ENCODE data around the gene ZBTB1. TPM values are rescaled to one million over a fixed set of nuclear protein-coding genes. Genes with fewer than 3 reads are reported as not detected.
A peak's percentile ranks its signal among the peaks of the same experiment; 100 is the strongest.
"Not testable (repeated sequence)": the region's sequence is repeated elsewhere in the genome, so short reads cannot be mapped to it uniquely, and the experiment has no call there.

Gene ZBTB1
- polyA plus RNA-seq, 6 donors from 2014 or later: 54.4 to 103 (median 76.5) TPM

GRCh38 chr14:64544607-64545312 is 40.2 kb downstream of the ZBTB1 start:
- DNase-seq (no peak), ATAC-seq (ENCODE audit: low read depth in 2 of 2) (no peak)
- Mint-ChIP-seq H3K27ac (no peak overlapping the region), H3K4me3 (no peak overlapping the region), H3K36me3 (peaks cover 0 to 11% of the 10 kb centered on the region in 2 donors), H3K9me3 (peaks cover 6 to 17% (median 8%) of the 10 kb centered on the region in 7 donors), H3K27me3 (peaks cover 10 to 39% (median 17%) of the 10 kb centered on the region in 3 donors), H3K4me1 (peaks cover 18 to 35% (median 34%) of the 10 kb centered on the region in 3 donors)

GRCh38 chr14:64549016-64549415 is 44.4 kb downstream of the ZBTB1 start:
- ATAC-seq (ENCODE audit: low read depth in 2 of 2) (no peak), DNase-seq (no peak)
- Mint-ChIP-seq H3K27me3 (peaks cover 8 to 37% (median 31%) of the 10 kb centered on the region in 3 donors), H3K36me3 (no peaks in the 10 kb centered on the region), H3K4me3 (peak overlapping the region in 6 of 8 donors; percentile 29 to 74 (median 54)), H3K4me1 (peaks cover 9 to 12% (median 11%) of the 10 kb centered on the region in 3 donors), H3K9me3 (no peaks in the 10 kb centered on the region), H3K27ac (no peak overlapping the region)

GRCh38 chr14:64549791-64550620 is 45.4 kb downstream of the ZBTB1 start, which contains the start of gene PPP1R36:
TSS of gene PPP1R36 (plus strand) at chr14:64549961. CDS start at chr14:64549998, 37 bp downstream.
- Mint-ChIP-seq H3K4me3 (peak within 1 kb of the TSS; percentile 47 to 86 (median 64)), H3K9me3 (no peaks in the 10 kb centered on the region), H3K27me3 (peaks cover 8 to 44% (median 36%) of the 10 kb centered on the region in 3 donors), H3K36me3 (no peaks in the 10 kb centered on the region), H3K27ac (peak within 1 kb of the TSS in 3 of 6 donors; percentile 7 to 47 (median 31)), H3K4me1 (peaks cover 9 to 12% (median 11%) of the 10 kb centered on the region in 3 donors)
- ATAC-seq (ENCODE audit: low read depth in 2 of 2) (peak; percentile 93 to 94), DNase-seq (peak; percentile 29)

- peaks cover 8 to 44% (median 40%) of the 10 kb centered on the region in 3 donors for H3K27me3 Mint-ChIP-seq
- peak overlapping the region; percentile 36 to 86 (median 56) for H3K4me3 Mint-ChIP-seq
- no peaks in the 10 kb centered on the region for H3K36me3 Mint-ChIP-seq
- peaks cover 9 to 12% (median 11%) of the 10 kb centered on the region in 3 donors for H3K4me1 Mint-ChIP-seq
- no peaks in the 10 kb centered on the region for H3K9me3 Mint-ChIP-seq
- ATAC-seq (ENCODE audit: low read depth in 2 of 2) (no peak), DNase-seq (no peak)
- H3K27ac Mint-ChIP-seq: no peak overlapping the region
Measured at GRCh38 chr14:64550621-64551333, 46.2 kb downstream of the ZBTB1 start.

- no peaks in the 10 kb centered on the region for H3K36me3 Mint-ChIP-seq
- H3K27ac Mint-ChIP-seq: no peak overlapping the region
- H3K27me3 Mint-ChIP-seq: peaks cover 8 to 34% (median 26%) of the 10 kb centered on the region in 3 donors
- H3K4me3 Mint-ChIP-seq: no peak overlapping the region
- peaks cover 5 to 8% (median 7%) of the 10 kb centered on the region in 3 donors for H3K4me1 Mint-ChIP-seq
- ATAC-seq (ENCODE audit: low read depth in 2 of 2) (no peak), DNase-seq (no peak)
- H3K9me3 Mint-ChIP-seq: no peaks in the 10 kb centered on the region
Measured at GRCh38 chr14:64554556-64554955, 50.0 kb downstream of the ZBTB1 start.

- Mint-ChIP-seq H3K4me3 (no peak overlapping the region), H3K27me3 (peaks cover 0 to 26% (median 19%) of the 10 kb centered on the region in 3 donors), H3K9me3 (no peaks in the 10 kb centered on the region), H3K4me1 (no peaks in the 10 kb centered on the region), H3K27ac (no peak overlapping the region), H3K36me3 (no peaks in the 10 kb centered on the region)
- ATAC-seq (ENCODE audit: low read depth in 2 of 2) (no peak), DNase-seq (no peak)
Measured at GRCh38 chr14:64556526-64556925, 52.0 kb downstream of the ZBTB1 start.

- H3K4me3 Mint-ChIP-seq; H3K36me3 Mint-ChIP-seq; H3K27ac Mint-ChIP-seq; H3K9me3 Mint-ChIP-seq; H3K4me1 Mint-ChIP-seq; ATAC-seq (ENCODE audit: low read depth in 2 of 2); DNase-seq: not testable (repeated sequence)
- peaks cover 0 to 19% (median 14%) of the 10 kb centered on the region in 3 donors for H3K27me3 Mint-ChIP-seq
Measured at GRCh38 chr14:64558216-64558615, 53.6 kb downstream of the ZBTB1 start.

GRCh38 chr14:64561631-64562030 is 57.1 kb downstream of the ZBTB1 start:
- Mint-ChIP-seq H3K27ac (no peak overlapping the region), H3K9me3 (no peaks in the 10 kb centered on the region), H3K4me1 (no peaks in the 10 kb centered on the region), H3K4me3 (no peak overlapping the region), H3K27me3 (peaks cover 8 to 17% (median 12%) of the 10 kb centered on the region in 3 donors), H3K36me3 (no peaks in the 10 kb centered on the region)
- DNase-seq: no peak
- no peak for ATAC-seq (ENCODE audit: low read depth in 2 of 2)

GRCh38 chr14:64562436-64562835 is 57.9 kb downstream of the ZBTB1 start:
- Mint-ChIP-seq H3K9me3 (no peaks in the 10 kb centered on the region), H3K4me3 (no peak overlapping the region), H3K4me1 (no peaks in the 10 kb centered on the region), H3K27ac (no peak overlapping the region), H3K36me3 (no peaks in the 10 kb centered on the region), H3K27me3 (peaks cover 8 to 17% (median 12%) of the 10 kb centered on the region in 3 donors)
- ATAC-seq (ENCODE audit: low read depth in 2 of 2) (no peak), DNase-seq (no peak)

- Mint-ChIP-seq H3K9me3 (no peaks in the 10 kb centered on the region), H3K4me3 (no peak overlapping the region), H3K27me3 (peaks cover 5 to 17% (median 8%) of the 10 kb centered on the region in 3 donors), H3K36me3 (no peaks in the 10 kb centered on the region), H3K4me1 (no peaks in the 10 kb centered on the region), H3K27ac (no peak overlapping the region)
- no peak for ATAC-seq (ENCODE audit: low read depth in 2 of 2)
- DNase-seq: no peak
Measured at GRCh38 chr14:64563696-64564095, 59.1 kb downstream of the ZBTB1 start.

GRCh38 chr14:64566651-64567122 is 62.1 kb downstream of the ZBTB1 start:
- H3K9me3 Mint-ChIP-seq: no peaks in the 10 kb centered on the region
- H3K36me3 Mint-ChIP-seq: no peaks in the 10 kb centered on the region
- no peak overlapping the region for H3K27ac Mint-ChIP-seq
- no peaks in the 10 kb centered on the region for H3K4me1 Mint-ChIP-seq
- H3K4me3 Mint-ChIP-seq: no peak overlapping the region
- peaks cover 5 to 16% (median 8%) of the 10 kb centered on the region in 3 donors for H3K27me3 Mint-ChIP-seq
- ATAC-seq (ENCODE audit: low read depth in 2 of 2) (no peak), DNase-seq (no peak)

GRCh38 chr14:64569138-64569631 is 64.6 kb downstream of the ZBTB1 start:
- peaks cover 5 to 8% (median 7%) of the 10 kb centered on the region in 3 donors for H3K27me3 Mint-ChIP-seq
- no peak for DNase-seq

GRCh38 chr14:64569646-64570045 is 65.1 kb downstream of the ZBTB1 start:
- not testable (repeated sequence) for H3K27me3 Mint-ChIP-seq; H3K36me3 Mint-ChIP-seq; H3K4me1 Mint-ChIP-seq; H3K27ac Mint-ChIP-seq; H3K9me3 Mint-ChIP-seq; ATAC-seq (ENCODE audit: low read depth in 2 of 2); DNase-seq; H3K4me3 Mint-ChIP-seq

More at GRCh38 chr14:64569138-64569631, 64.6 kb downstream of the ZBTB1 start:
- Mint-ChIP-seq H3K27ac (no peak overlapping the region), H3K9me3 (no peaks in the 10 kb centered on the region), H3K4me3 (no peak overlapping the region), H3K36me3 (no peaks in the 10 kb centered on the region), H3K4me1 (no peaks in the 10 kb centered on the region)
- ATAC-seq (ENCODE audit: low read depth in 2 of 2): no peak

All from naive B cell (primary cell).